Measurements from ENCODE around the gene IQSEC3.

DNA sequence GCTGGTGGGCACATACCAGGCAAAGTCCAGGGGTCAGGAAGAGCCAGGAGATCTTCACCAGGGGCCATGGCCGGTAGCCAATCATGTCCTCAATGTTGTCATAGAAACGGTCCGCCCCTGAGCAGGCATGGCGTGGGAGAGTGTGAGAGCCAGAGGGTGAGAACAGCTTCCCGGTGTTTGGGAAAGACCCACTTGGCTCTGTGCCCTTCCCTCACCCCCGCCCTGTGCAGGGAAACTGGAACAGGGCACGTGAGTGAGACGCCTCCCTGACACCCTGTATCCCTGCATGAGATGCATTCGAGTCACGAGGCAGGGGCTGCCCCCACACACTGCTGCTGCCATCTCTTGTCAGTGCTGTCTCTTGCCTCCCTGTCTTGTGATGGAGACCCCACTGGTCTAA lies 126.7 kb downstream of the IQSEC3 start:
- TF ChIP-seq, protein P1, sequence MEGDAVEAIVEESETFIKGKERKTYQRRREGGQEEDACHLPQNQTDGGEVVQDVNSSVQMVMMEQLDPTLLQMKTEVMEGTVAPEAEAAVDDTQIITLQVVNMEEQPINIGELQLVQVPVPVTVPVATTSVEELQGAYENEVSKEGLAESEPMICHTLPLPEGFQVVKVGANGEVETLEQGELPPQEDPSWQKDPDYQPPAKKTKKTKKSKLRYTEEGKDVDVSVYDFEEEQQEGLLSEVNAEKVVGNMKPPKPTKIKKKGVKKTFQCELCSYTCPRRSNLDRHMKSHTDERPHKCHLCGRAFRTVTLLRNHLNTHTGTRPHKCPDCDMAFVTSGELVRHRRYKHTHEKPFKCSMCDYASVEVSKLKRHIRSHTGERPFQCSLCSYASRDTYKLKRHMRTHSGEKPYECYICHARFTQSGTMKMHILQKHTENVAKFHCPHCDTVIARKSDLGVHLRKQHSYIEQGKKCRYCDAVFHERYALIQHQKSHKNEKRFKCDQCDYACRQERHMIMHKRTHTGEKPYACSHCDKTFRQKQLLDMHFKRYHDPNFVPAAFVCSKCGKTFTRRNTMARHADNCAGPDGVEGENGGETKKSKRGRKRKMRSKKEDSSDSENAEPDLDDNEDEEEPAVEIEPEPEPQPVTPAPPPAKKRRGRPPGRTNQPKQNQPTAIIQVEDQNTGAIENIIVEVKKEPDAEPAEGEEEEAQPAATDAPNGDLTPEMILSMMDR (IDR thresholded peaks at IDR 0.05; ENCODE audit: low read length) = no peak
- TF ChIP-seq EZH2phosphoT487 (IDR thresholded peaks at IDR 0.05; ENCODE audit: low read length) = no peak
